Rectal smooth muscle tissue (tissue), 1 donor: ENCODE results near the gene TMC3.

Experiments
- H3K27ac ChIP-seq: one replicate; pipeline ENCODE4 v1.7.0; 2013; ENCODE audit warnings: low read depth, low read length, inconsistent platforms
- H3K27me3 ChIP-seq: one replicate; pipeline ENCODE4 v1.7.0; 2013; ENCODE audit warnings: low read length; ENCODE audit not compliant: control insufficient read depth, insufficient read depth
- H3K36me3 ChIP-seq: one replicate; pipeline ENCODE4 v1.7.0; 2013; ENCODE audit warnings: low read length; ENCODE audit not compliant: control insufficient read depth, insufficient read depth
- H3K4me1 ChIP-seq: one replicate; pipeline ENCODE4 v1.7.0; 2013; ENCODE audit warnings: low read length; ENCODE audit not compliant: control insufficient read depth, insufficient read depth
- H3K4me3 ChIP-seq: one replicate; pipeline ENCODE4 v1.7.0; 2013; ENCODE audit warnings: low read length
- H3K9ac ChIP-seq: one replicate; pipeline ENCODE4 v1.7.0; 2013; ENCODE audit warnings: low read length

Gene TMC3

GRCh38 chr15:81326466-81327212 is 47.4 kb downstream of the TMC3 start:
- Histone ChIP-seq H3K27ac (no peak overlapping the region), H3K36me3 (no peaks in the 10 kb centered on the region), H3K4me1 (no peaks in the 10 kb centered on the region), H3K4me3 (no peak overlapping the region), H3K27me3 (no peaks in the 10 kb centered on the region), H3K9ac (no peak overlapping the region)

GRCh38 chr15:81323944-81324881 is 49.8 kb downstream of the TMC3 start, which contains the start of gene STARD5:
Gene STARD5, minus strand, starts transcription at chr15:81324141. Its CDS starts 42 bp downstream, at chr15:81324099.
- peaks cover 3% of the 10 kb centered on the region for H3K36me3 ChIP-seq
- H3K4me1 ChIP-seq: no peaks in the 10 kb centered on the region
- peak within 1 kb of the TSS; percentile 87 for H3K9ac ChIP-seq
- no peaks in the 10 kb centered on the region for H3K27me3 ChIP-seq
- H3K27ac ChIP-seq: no peak within 1 kb of the TSS
- peak within 1 kb of the TSS; percentile 95 for H3K4me3 ChIP-seq

- Histone ChIP-seq H3K27ac (no peak overlapping the region), H3K4me1 (no peaks in the 10 kb centered on the region), H3K27me3 (no peaks in the 10 kb centered on the region), H3K9ac (peak overlapping the region; percentile 87), H3K4me3 (peak overlapping the region; percentile 95), H3K36me3 (peaks cover 10% of the 10 kb centered on the region)
Observed at GRCh38 chr15:81323559-81323943, 50.5 kb downstream of the TMC3 start.

DNA sequence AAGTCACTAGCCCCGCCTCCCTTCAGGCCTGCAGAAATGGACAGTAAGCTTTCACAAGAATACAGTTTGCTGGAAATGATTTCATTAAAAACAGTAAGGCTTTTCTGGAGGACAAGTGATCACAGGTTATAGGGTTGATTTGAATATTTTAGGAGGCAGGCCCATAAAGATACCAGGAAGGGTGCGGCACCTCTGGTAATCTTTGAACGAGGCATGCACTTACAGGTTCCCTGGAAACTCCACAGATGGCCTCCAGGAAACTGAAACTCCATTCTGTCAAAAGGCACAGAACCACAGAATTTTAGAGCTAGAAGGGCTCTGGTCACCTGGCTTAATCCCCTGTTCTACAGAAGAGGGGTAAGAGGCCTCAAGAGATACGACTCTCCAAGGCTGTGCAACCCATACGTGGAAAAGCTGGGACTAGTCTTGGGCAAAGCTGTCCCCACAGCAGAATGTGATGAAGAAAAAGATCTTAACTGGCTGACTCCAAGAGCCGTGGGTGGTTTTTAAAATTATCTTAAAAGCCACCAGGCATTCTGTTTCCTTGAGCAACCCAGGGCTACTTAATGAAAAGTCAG is 51.2 kb downstream of the TMC3 start:
- no peaks in the 10 kb centered on the region for H3K4me1 ChIP-seq
- H3K9ac ChIP-seq: no peak overlapping the region
- no peak overlapping the region for H3K27ac ChIP-seq
- peak overlapping the region; percentile 95 for H3K4me3 ChIP-seq
- peaks cover 15% of the 10 kb centered on the region for H3K36me3 ChIP-seq
- no peaks in the 10 kb centered on the region for H3K27me3 ChIP-seq

- H3K36me3 ChIP-seq: peaks cover 20% of the 10 kb centered on the region
- no peak overlapping the region for H3K4me3 ChIP-seq
- no peaks in the 10 kb centered on the region for H3K27me3 ChIP-seq
- H3K27ac ChIP-seq: no peak overlapping the region
- no peak overlapping the region for H3K9ac ChIP-seq
- no peaks in the 10 kb centered on the region for H3K4me1 ChIP-seq
Observed at GRCh38 chr15:81321667-81322066, 52.3 kb downstream of the TMC3 start.

- H3K9ac ChIP-seq: no peak overlapping the region
- peaks cover 5% of the 10 kb centered on the region for H3K4me1 ChIP-seq
- no peaks in the 10 kb centered on the region for H3K27me3 ChIP-seq
- H3K4me3 ChIP-seq: no peak overlapping the region
- H3K36me3 ChIP-seq: peaks cover 22% of the 10 kb centered on the region
- no peak overlapping the region for H3K27ac ChIP-seq
Observed at GRCh38 chr15:81317642-81318017, 56.4 kb downstream of the TMC3 start.

DNA sequence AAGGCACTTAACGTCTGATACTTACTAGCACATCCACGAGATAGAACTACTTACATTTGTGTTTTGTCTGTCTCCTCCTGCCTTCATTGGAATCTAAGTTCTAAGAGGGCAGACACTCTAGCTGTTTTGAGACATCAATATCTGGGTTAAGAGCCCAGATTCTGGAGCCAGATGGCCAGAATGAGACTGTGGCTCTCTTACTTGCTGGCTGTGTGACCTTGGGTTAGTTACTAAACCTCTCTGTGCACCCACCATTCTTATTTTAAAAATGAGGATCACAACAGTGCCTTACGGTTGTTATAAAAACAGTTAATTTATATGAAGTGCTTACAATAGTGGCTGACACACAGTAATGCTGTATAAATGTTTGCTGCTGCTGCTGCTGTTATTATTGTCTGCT is 57.7 kb downstream of the TMC3 start:
- Histone ChIP-seq H3K27ac (no peak overlapping the region), H3K9ac (no peak overlapping the region), H3K4me1 (peaks cover 5% of the 10 kb centered on the region), H3K36me3 (peaks cover 25% of the 10 kb centered on the region), H3K4me3 (no peak overlapping the region), H3K27me3 (no peaks in the 10 kb centered on the region)

DNA sequence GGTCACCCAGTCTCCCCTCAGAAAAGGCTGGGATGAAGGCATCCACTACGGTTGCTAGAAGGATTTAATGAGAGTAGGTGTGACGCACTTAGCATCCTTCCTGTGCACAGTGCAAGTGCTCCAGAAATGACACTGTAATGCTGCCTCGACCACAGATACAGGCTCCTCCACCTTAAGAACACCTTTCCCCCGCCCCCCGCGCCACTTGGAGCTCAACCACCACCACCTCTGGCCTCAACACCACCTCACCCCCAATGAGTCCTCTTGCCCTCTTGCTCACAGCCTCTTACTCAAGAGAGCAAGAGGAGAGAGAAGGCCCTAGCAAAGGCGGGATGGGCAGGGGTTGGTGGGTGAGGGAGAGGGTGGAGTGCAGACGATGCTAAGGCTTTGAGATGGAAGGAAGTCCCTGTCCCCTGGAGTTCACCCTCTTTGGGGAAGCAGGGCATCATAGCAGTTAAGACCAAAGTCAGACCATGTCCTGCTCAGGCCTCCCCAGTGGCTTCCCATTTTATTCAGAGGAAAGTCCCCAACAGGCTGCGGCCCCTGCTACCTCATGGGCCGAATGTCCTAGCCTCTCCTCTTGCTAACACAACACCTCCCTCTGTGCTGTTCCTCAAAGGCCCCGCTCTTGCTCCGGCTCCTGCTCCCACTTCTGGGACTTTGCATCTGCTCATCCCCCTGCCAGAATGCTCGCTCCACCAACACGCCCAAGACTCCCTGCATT is 58.4 kb downstream of the TMC3 start:
- Histone ChIP-seq H3K4me1 (peaks cover 5% of the 10 kb centered on the region), H3K9ac (no peak overlapping the region), H3K36me3 (peaks cover 25% of the 10 kb centered on the region), H3K27ac (no peak overlapping the region), H3K27me3 (no peaks in the 10 kb centered on the region), H3K4me3 (no peak overlapping the region)

DNA sequence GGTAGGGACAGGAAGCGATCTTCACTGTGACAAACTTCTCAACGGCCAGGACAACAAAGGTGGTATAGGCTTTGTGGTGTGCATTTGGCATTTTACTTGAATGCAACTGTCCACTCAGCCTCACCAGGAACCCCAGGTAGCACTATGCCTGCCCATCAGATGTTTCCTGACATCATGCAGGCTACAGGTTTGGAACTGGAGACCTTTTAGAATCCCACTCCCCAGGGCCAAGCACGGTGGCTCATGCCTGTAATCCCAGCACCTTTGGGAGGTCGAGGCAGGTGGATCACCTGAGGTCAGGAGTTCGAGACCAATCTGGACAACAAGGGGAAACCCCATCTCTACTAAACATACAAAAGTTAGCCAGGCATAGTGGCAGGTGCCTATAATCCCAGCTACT is 59.6 kb downstream of the TMC3 start:
- peaks cover 28% of the 10 kb centered on the region for H3K36me3 ChIP-seq
- H3K27ac ChIP-seq: no peak overlapping the region
- H3K4me3 ChIP-seq: no peak overlapping the region
- H3K27me3 ChIP-seq: no peaks in the 10 kb centered on the region
- no peak overlapping the region for H3K9ac ChIP-seq
- peaks cover 5% of the 10 kb centered on the region for H3K4me1 ChIP-seq

DNA sequence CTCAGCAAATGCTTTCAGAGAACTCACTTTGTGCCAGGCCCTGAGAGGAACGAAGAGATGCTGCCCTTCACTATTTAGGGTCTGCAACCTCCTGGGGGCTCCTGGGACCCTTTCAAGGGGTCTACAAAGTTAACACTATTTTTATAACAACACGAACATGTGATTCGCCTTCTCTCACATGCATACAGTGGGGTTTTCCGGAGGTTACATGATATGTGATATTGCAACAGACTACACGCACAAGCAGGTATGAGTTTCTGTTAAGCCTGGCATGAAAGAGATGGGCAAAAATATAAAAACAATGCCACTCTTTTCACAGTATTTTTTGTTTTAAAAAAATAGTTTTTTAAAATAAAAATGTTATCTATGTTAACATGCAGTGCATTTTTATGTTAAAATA is 60.3 kb downstream of the TMC3 start:
- H3K4me3 ChIP-seq: no peak overlapping the region
- peaks cover 5% of the 10 kb centered on the region for H3K4me1 ChIP-seq
- H3K27ac ChIP-seq: no peak overlapping the region
- H3K36me3 ChIP-seq: peaks cover 21% of the 10 kb centered on the region
- H3K27me3 ChIP-seq: no peaks in the 10 kb centered on the region
- H3K9ac ChIP-seq: no peak overlapping the region

- no peak overlapping the region for H3K27ac ChIP-seq
Observed at GRCh38 chr15:81312790-81313543, 61.0 kb downstream of the TMC3 start.

More at GRCh38 chr15:81312790-81313543, 61.0 kb downstream of the TMC3 start:
- H3K36me3 ChIP-seq: peaks cover 15% of the 10 kb centered on the region
- H3K9ac ChIP-seq: no peak overlapping the region
- H3K4me3 ChIP-seq: no peak overlapping the region
- peaks cover 5% of the 10 kb centered on the region for H3K4me1 ChIP-seq
- H3K27me3 ChIP-seq: no peaks in the 10 kb centered on the region
